Uterus (tissue), 2 donors: ENCODE measurements around the gene MAPK8IP1.

Source experiments
- CTCF ChIP-seq, 4 experiments: fragments of 200-600 bp in 2 of 4; fragments of 450-650 bp in 2 of 4; sonication (generic) in 2 of 4; IDR thresholded peaks; one replicate each; pipeline ENCODE4 v1.5.1; 2016 to 2019; ENCODE audit warnings: antibody characterized with exemption in 4 of 4, mild to moderate bottlenecking in 2 of 4, moderate library complexity in 1 of 4
- POLR2A ChIP-seq, 2 donors: fragments of 450-650 bp; IDR thresholded peaks; one replicate each; pipeline ENCODE4 v1.6.1; 2016; ENCODE audit warnings: antibody characterized with exemption in 2 of 2, mild to moderate bottlenecking in 1 of 2, moderate library complexity in 1 of 2

GRCh38 chr11:45902452-45903380 is 17.3 kb downstream of the MAPK8IP1 start:
- TF ChIP-seq CTCF (IDR thresholded peaks at IDR 0.05) (no peak), POLR2A (IDR thresholded peaks at IDR 0.05) (no peak)
